Measurements from ENCODE around the gene TGFBR3L. TPM values are rescaled to one million over a fixed set of nuclear protein-coding genes. Genes with fewer than 3 reads are reported as not detected.

TGFBR3L gene
- total RNA-seq, 2 experiments from 2014 or later = 0.13 to 0.61 TPM

DNA sequence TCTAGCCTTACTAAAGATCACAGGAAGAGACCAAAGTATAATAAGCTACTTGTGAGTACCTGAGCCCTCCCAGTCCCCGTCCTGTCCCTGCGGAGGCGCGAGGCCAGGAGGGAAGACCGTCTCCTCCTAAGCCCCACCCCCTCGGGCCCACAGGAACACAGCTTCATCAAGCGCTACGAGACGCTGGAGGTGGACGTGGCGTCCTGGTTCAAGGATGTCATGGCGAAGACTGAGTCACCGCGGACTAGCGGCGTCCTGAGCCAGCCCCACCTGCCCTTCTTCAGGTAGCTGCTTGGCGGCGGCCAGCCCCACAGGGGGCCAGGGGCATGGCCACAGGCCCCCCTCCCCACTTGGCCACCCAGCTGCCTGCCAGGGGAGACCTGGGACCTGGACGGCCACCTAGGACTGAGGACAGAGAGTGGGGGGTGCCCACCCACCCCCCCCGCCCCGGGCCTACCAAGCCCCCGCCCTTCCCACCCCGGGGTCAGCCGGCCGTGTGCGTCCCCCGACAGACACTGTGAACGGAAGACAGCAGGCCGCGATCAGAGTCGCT is 2.4 kb upstream of the TGFBR3L start:
- no peak for TF ChIP-seq EZH2phosphoT487 (IDR thresholded peaks at IDR 0.05; ENCODE audit: borderline replicate concordance, low read depth, low read length)
- TF ChIP-seq, protein P1, sequence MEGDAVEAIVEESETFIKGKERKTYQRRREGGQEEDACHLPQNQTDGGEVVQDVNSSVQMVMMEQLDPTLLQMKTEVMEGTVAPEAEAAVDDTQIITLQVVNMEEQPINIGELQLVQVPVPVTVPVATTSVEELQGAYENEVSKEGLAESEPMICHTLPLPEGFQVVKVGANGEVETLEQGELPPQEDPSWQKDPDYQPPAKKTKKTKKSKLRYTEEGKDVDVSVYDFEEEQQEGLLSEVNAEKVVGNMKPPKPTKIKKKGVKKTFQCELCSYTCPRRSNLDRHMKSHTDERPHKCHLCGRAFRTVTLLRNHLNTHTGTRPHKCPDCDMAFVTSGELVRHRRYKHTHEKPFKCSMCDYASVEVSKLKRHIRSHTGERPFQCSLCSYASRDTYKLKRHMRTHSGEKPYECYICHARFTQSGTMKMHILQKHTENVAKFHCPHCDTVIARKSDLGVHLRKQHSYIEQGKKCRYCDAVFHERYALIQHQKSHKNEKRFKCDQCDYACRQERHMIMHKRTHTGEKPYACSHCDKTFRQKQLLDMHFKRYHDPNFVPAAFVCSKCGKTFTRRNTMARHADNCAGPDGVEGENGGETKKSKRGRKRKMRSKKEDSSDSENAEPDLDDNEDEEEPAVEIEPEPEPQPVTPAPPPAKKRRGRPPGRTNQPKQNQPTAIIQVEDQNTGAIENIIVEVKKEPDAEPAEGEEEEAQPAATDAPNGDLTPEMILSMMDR (conservative IDR thresholded peaks at IDR 0.05; ENCODE audit: low read length) = no peak
- H3K9me2 ChIP-seq (ENCODE audit: insufficient read depth, low read length) = no peaks in the 10 kb centered on the region
- CTCF ChIA-PET (ENCODE audit: unreplicated experiment) = interaction anchor here (1.1 kb wide), 1 partner anchor 8 kb away, joined by 4 read pairs; the partner anchor contains the start of gene SNAPC2

DNA sequence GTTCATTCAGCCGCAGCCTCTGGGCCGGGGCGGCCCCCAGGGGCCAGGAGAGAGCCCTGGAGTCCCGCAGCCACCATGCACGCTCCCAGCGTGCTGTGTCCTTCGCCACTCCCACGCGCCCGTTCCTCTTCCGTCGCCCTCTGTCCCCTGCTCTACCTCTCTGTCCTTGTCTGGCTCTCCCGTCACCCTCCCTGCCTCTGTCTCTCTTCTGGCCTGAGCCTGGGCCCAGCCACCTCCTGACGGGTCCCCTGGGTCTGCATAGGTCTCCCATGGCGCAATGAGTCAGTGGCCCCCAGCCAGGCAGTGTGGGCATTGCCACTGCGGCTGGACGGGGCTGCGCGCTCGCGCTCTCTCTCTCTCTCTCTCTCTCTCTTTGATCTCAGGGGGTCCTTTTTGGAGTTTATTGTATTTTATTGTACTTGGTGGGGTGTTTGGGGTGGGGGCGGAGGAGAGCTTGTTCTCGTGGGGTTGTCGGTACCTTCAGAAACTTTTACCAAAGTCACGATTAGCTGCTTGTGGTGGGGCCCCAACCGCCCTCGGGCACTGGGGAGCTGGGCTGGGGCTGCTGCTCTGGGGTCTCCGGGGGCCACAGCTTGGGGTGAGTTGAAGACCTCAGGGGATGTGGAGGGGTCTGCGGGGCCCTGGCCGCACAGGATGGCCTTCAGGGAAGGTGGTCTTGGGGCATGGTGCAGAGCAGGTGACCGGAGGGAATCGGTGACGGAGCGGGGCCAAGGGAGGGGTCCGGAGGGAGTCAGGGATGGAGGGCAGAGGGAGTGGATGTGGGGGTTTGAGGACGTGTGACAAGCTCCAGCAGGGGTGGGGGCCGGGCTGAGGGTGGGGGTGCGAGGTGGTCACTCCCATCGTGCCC is 1.7 kb upstream of the TGFBR3L start:
- peaks cover 33% of the 10 kb centered on the region for H3K36me3 ChIP-seq (ENCODE audit: insufficient read depth, low read length)
- H3K4me2 ChIP-seq (ENCODE audit: low read length) = no peak overlapping the region
- H3K27ac ChIP-seq (ENCODE audit: low read depth, low read length, poor library complexity, severe bottlenecking) = no peak overlapping the region
- ChIA-PET POLR2A (no interaction called here), CTCF (ENCODE audit: unreplicated experiment) (no interaction called here)
- BruUV-seq (replicated peaks) = no TSS peak
- intact Hi-C loops (cut with micrococcal nuclease; ENCODE audit: unreplicated experiment) = no loop called here
- H4K20me1 ChIP-seq (ENCODE audit: insufficient read depth, low read length) = no peaks in the 10 kb centered on the region
- H3K9me2 ChIP-seq (ENCODE audit: insufficient read depth, low read length) = no peaks in the 10 kb centered on the region
- no peak for DNase-seq (ENCODE audit: low spot score)
- H3K4me1 ChIP-seq (ENCODE audit: insufficient read depth, low read length, poor library complexity, severe bottlenecking) = no peaks in the 10 kb centered on the region
- no peak overlapping the region for H2AFZ ChIP-seq (ENCODE audit: low read length)
- TF ChIP-seq EZH2phosphoT487 (IDR thresholded peaks at IDR 0.05; ENCODE audit: borderline replicate concordance, low read depth, low read length) = no peak
- TF ChIP-seq, protein P1 (conservative IDR thresholded peaks at IDR 0.05; ENCODE audit: low read length) = no peak
- no peak overlapping the region for H3K4me3 ChIP-seq (ENCODE audit: low read depth, low read length, poor library complexity, severe bottlenecking)
- no peaks in the 10 kb centered on the region for H3K79me2 ChIP-seq (ENCODE audit: insufficient read depth, low read depth, low read length)
- no peaks in the 10 kb centered on the region for H3K9me3 ChIP-seq (ENCODE audit: low read length)

More for the DNA sequence above, 2.4 kb upstream of the TGFBR3L start:
- Histone ChIP-seq H3K4me3 (ENCODE audit: low read depth, low read length, poor library complexity, severe bottlenecking) (no peak overlapping the region), H3K4me1 (ENCODE audit: insufficient read depth, low read length, poor library complexity, severe bottlenecking) (no peaks in the 10 kb centered on the region), H2AFZ (ENCODE audit: low read length) (no peak overlapping the region), H3K9me3 (ENCODE audit: low read length) (no peaks in the 10 kb centered on the region), H3K36me3 (ENCODE audit: insufficient read depth, low read length) (peaks cover 35% of the 10 kb centered on the region), H3K27ac (ENCODE audit: low read depth, low read length, poor library complexity, severe bottlenecking) (no peak overlapping the region), H3K4me2 (ENCODE audit: low read length) (no peak overlapping the region), H4K20me1 (ENCODE audit: insufficient read depth, low read length) (no peaks in the 10 kb centered on the region), H3K79me2 (ENCODE audit: insufficient read depth, low read depth, low read length) (no peaks in the 10 kb centered on the region)
- BruUV-seq (replicated peaks) = no TSS peak
- DNase-seq (ENCODE audit: low spot score) = no peak
- POLR2A ChIA-PET = interaction anchor here (1.0 kb wide), 1 partner anchor 8 kb away, joined by 3 read pairs; no protein-coding TSS in a partner anchor
- intact Hi-C loops (cut with micrococcal nuclease; ENCODE audit: unreplicated experiment) = no loop called here

DNA sequence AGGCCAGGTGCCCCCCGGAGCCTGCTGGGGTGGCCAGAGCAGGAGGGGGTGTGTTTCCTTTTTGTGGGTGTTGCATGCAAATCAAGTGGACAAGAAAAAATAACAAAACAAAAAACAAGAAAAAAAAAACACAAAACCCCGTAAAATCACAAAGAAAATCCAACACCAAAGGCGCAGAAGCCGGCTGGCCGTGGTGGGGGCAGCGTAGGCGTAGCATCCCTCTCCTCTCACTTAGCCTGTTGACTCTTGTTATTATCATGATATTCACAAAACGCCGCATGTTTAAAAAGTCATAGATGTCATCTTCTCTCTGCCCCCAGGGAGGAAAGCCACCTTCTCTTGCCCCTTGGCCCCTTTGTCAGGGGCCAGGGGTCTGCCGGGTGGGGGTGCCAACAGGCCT is 978 bp upstream of the TGFBR3L start:
- CTCF ChIA-PET (ENCODE audit: unreplicated experiment) = no interaction called here

More for the DNA sequence above, 978 bp upstream of the TGFBR3L start:
- POLR2A ChIA-PET = no interaction called here
- TF ChIP-seq, protein P1 (conservative IDR thresholded peaks at IDR 0.05; ENCODE audit: low read length) = no peak
- TF ChIP-seq EZH2phosphoT487 (IDR thresholded peaks at IDR 0.05; ENCODE audit: borderline replicate concordance, low read depth, low read length) = no peak
- Histone ChIP-seq H3K4me1 (ENCODE audit: insufficient read depth, low read length, poor library complexity, severe bottlenecking) (no peaks in the 10 kb centered on the region), H4K20me1 (ENCODE audit: insufficient read depth, low read length) (no peaks in the 10 kb centered on the region), H3K4me3 (ENCODE audit: low read depth, low read length, poor library complexity, severe bottlenecking) (no peak overlapping the region), H3K36me3 (ENCODE audit: insufficient read depth, low read length) (peaks cover 33% of the 10 kb centered on the region), H2AFZ (ENCODE audit: low read length) (no peak overlapping the region), H3K9me2 (ENCODE audit: insufficient read depth, low read length) (no peaks in the 10 kb centered on the region), H3K79me2 (ENCODE audit: insufficient read depth, low read depth, low read length) (no peaks in the 10 kb centered on the region), H3K27ac (ENCODE audit: low read depth, low read length, poor library complexity, severe bottlenecking) (no peak overlapping the region), H3K9me3 (ENCODE audit: low read length) (no peaks in the 10 kb centered on the region), H3K4me2 (ENCODE audit: low read length) (no peak overlapping the region)
- DNase-seq (ENCODE audit: low spot score) = no peak
- intact Hi-C loops (cut with micrococcal nuclease; ENCODE audit: unreplicated experiment) = no loop called here
- BruUV-seq (replicated peaks) = no TSS peak

Data from OCI-LY7 (cell line).